WTC11 (cell line): ENCODE data around the gene KCNMA1. TPM values are rescaled to one million over a fixed set of nuclear protein-coding genes. Genes with fewer than 3 reads are reported as not detected.

Source experiments
- ATAC-seq: fragments of 200-7000 bp; cut with Tn5 transposase; 2 replicates; pipeline ENCODE4 v1.10.0; 2021; ENCODE audit warnings: mild to moderate bottlenecking, moderate library complexity
- CTCF ChIA-PET: fragments of 300-600 bp; sonication (Branson Sonifier 250); formaldehyde crosslinking; loops from one replicate; lab custom pipeline; 2021; ENCODE audit warnings: antibody characterized with exemption; lab: Charles Lee
- POLR2A ChIA-PET: fragments of 350-600 bp; sonication (Branson Sonifier 250); formaldehyde crosslinking; loops from one replicate; lab custom pipeline; 2021; ENCODE audit warnings: antibody characterized with exemption; lab: Charles Lee
- DNase-seq: peaks from one replicate; pipeline ENCODE4 v3.0.0; 2021; ENCODE audit warnings: low spot score
- H3K27ac Mint-ChIP-seq: 2 replicates; pipeline ENCODE4 v1.8.0; 2021; ENCODE audit warnings: mixed read lengths
- H3K27me3 Mint-ChIP-seq: 2 replicates; pipeline ENCODE4 v1.8.0; 2021; ENCODE audit warnings: low read depth, mild to moderate bottlenecking, moderate library complexity, mixed read lengths
- H3K36me3 Mint-ChIP-seq: 2 replicates; pipeline ENCODE4 v1.8.0; 2021; ENCODE audit warnings: mixed read lengths
- H3K4me1 Mint-ChIP-seq: 2 replicates; pipeline ENCODE4 v1.8.0; 2022; ENCODE audit warnings: mixed read lengths
- H3K4me3 Mint-ChIP-seq: 2 replicates; pipeline ENCODE4 v1.8.0; 2021; ENCODE audit warnings: mild to moderate bottlenecking, moderate library complexity, mixed read lengths
- H3K9me3 Mint-ChIP-seq: 2 replicates; pipeline ENCODE4 v1.8.0; 2021; ENCODE audit warnings: mixed read lengths
- ELF4 ChIP-seq: sonication (generic); formaldehyde crosslinking; IDR thresholded peaks from 2 replicates; pipeline ENCODE4 v1.8.1; 2022; ENCODE audit warnings: low read depth, mild to moderate bottlenecking, moderate library complexity, missing genetic modification reagents
- JUN ChIP-seq: sonication (generic); formaldehyde crosslinking; IDR thresholded peaks from 2 replicates; pipeline ENCODE4 v1.8.0; 2023; ENCODE audit warnings: mild to moderate bottlenecking, missing genetic modification reagents
- NR2C2 ChIP-seq: sonication (generic); formaldehyde crosslinking; IDR thresholded peaks from 2 replicates; pipeline ENCODE4 v1.8.0; 2022; ENCODE audit warnings: mild to moderate bottlenecking, missing genetic modification reagents
- RELA ChIP-seq: sonication (generic); formaldehyde crosslinking; IDR thresholded peaks from 2 replicates; pipeline ENCODE4 v1.8.1; 2022; ENCODE audit warnings: missing genetic modification reagents, mild to moderate bottlenecking, borderline replicate concordance
- SOX15 ChIP-seq: fragments of 250-450 bp; sonication (Bioruptor Pico); IDR thresholded peaks from 2 replicates; pipeline ENCODE4 v1.9.0; 2021; ENCODE audit warnings: mild to moderate bottlenecking
- TCF7 ChIP-seq: sonication (generic); formaldehyde crosslinking; IDR thresholded peaks from 2 replicates; pipeline ENCODE4 v1.8.0; 2022; ENCODE audit warnings: mild to moderate bottlenecking, low read depth, missing genetic modification reagents, moderate library complexity
- TEAD1 ChIP-seq: sonication (generic); formaldehyde crosslinking; IDR thresholded peaks from 2 replicates; pipeline ENCODE4 v1.8.0; 2022; ENCODE audit warnings: mild to moderate bottlenecking, missing genetic modification reagents
- ZNF121 ChIP-seq: sonication (generic); formaldehyde crosslinking; IDR thresholded peaks from 2 replicates; pipeline ENCODE4 v1.8.0; 2023; ENCODE audit warnings: missing genetic modification reagents
- ZNF317 ChIP-seq: sonication (generic); formaldehyde crosslinking; IDR thresholded peaks from 2 replicates; pipeline ENCODE4 v1.8.1; 2023; ENCODE audit warnings: low read depth, mild to moderate bottlenecking, moderate library complexity, missing genetic modification reagents, borderline replicate concordance
- total RNA-seq: library from RNA; stranded (reverse); gene quantifications from 3 replicates; pipeline ENCODE4 v1.2.3, GENCODE V29; 2021
- TF ChIP-seq, protein P1 (sequence below): fragments of 200-600 bp; IDR thresholded peaks from 2 replicates; pipeline ENCODE4 v1.8.0; 2022; ENCODE audit warnings: antibody characterized with exemption
- TF ChIP-seq, protein P2 (sequence below): sonication (generic); formaldehyde crosslinking; IDR thresholded peaks from 2 replicates; pipeline ENCODE4 v1.8.1; 2023; ENCODE audit warnings: mild to moderate bottlenecking, missing genetic modification reagents, borderline replicate concordance
- TF ChIP-seq, protein P3 (sequence below): sonication (generic); formaldehyde crosslinking; IDR thresholded peaks from 2 replicates; pipeline ENCODE4 v1.8.0; 2023; ENCODE audit warnings: missing genetic modification reagents
- TF ChIP-seq, protein P4 (sequence below): sonication (generic); formaldehyde crosslinking; conservative IDR thresholded peaks from 2 replicates; pipeline ENCODE4 v1.8.1; 2022; ENCODE audit warnings: mild to moderate bottlenecking, missing genetic modification reagents
- TF ChIP-seq, protein P5 (sequence below): sonication (generic); formaldehyde crosslinking; IDR thresholded peaks from 2 replicates; pipeline ENCODE4 v1.8.1; 2023; ENCODE audit warnings: mild to moderate bottlenecking, moderate library complexity, missing genetic modification reagents
- TF ChIP-seq, protein P6 (sequence below): fragments of 250-450 bp; sonication (Bioruptor Pico); IDR thresholded peaks from 2 replicates; pipeline ENCODE4 v2.1.2; 2022; ENCODE audit warnings: mild to moderate bottlenecking, moderate library complexity

Gene KCNMA1
- total RNA-seq, 1 experiment from 2014 or later: 7.3 TPM

DNA sequence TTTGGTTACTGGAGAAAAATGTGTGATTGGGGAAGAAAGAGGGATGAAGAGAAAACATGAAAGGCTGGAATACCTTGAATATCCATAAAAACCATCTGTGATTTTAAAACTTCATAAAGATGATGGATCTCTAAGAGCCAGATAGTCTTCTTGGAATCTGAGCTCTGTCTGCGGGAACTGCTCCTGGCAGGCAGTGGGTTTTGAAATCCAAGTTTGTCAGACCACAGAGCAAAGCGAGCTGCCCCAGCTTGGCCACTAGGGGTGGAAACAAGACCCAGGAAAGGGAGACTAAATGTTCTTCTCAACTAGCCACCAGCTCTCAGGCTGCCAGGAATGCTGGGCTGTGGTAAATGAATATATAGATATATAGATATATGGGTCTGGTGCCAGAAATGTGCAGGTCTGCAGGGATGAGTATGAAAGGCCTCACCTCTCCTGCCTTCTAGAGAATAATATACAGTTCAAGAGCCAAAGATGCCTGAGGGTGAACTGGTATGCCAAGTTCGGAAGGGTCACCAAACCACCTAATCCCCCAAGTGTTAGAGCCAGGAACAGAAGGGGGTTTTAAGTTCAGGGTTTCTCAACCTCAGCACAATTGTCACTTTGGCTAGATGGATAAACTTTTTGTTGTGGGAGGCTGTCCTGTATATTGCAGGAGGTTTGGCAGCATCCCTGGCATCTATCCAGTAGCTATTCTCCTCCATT, 208.8 kb downstream of the KCNMA1 start:
- TF ChIP-seq, protein P1, sequence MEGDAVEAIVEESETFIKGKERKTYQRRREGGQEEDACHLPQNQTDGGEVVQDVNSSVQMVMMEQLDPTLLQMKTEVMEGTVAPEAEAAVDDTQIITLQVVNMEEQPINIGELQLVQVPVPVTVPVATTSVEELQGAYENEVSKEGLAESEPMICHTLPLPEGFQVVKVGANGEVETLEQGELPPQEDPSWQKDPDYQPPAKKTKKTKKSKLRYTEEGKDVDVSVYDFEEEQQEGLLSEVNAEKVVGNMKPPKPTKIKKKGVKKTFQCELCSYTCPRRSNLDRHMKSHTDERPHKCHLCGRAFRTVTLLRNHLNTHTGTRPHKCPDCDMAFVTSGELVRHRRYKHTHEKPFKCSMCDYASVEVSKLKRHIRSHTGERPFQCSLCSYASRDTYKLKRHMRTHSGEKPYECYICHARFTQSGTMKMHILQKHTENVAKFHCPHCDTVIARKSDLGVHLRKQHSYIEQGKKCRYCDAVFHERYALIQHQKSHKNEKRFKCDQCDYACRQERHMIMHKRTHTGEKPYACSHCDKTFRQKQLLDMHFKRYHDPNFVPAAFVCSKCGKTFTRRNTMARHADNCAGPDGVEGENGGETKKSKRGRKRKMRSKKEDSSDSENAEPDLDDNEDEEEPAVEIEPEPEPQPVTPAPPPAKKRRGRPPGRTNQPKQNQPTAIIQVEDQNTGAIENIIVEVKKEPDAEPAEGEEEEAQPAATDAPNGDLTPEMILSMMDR: peak; percentile 33
- no peak for TF ChIP-seq TEAD1
- Mint-ChIP-seq H3K36me3 (no peaks in the 10 kb centered on the region), H3K27me3 (no peaks in the 10 kb centered on the region), H3K9me3 (no peaks in the 10 kb centered on the region), H3K4me1 (peaks cover 23% of the 10 kb centered on the region), H3K4me3 (no peak overlapping the region), H3K27ac (peak overlapping the region; percentile 0; the same call in 1 of the 2 replicates)
- POLR2A ChIA-PET: no interaction called here
- CTCF ChIA-PET: interaction anchor here (0.7 to 2.4 kb wide), 30 partner anchors 9 to 328 kb away, joined by 3 to 26 read pairs (median 5); no protein-coding TSS in a partner anchor
- ATAC-seq: peak; percentile 80
- peak; percentile 59 for DNase-seq

DNA sequence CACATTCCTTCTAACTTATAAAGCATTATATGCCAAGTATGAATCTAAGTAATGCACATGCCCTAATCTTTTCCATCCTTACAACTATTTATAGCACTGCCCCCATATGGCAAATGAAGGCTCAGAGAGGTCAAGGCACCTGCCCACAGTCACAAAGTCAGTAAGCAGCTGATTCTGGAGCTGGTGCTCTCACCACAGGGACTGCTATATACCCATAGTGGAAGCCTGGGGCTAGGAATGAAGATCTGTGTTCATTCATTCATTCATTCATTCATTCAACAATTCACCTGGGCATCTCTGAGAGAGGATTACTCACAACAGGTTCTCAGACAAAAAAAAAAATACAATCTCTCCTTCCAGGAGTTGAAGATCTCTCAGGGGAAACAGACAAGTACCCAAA, 213.4 kb downstream of the KCNMA1 start:
- Mint-ChIP-seq H3K4me1 (0 out of 2 replicates have a peak, but pooled peaks cover 3% of the 10 kb centered on the region), H3K36me3 (no peaks in the 10 kb centered on the region), H3K27ac (no peak overlapping the region), H3K9me3 (no peaks in the 10 kb centered on the region), H3K4me3 (no peak overlapping the region), H3K27me3 (no peaks in the 10 kb centered on the region)
- no peak for ATAC-seq
- ChIA-PET POLR2A (no interaction called here), CTCF (no interaction called here)
- no peak for DNase-seq
- no peak for TF ChIP-seq ZNF121 (CRISPR knock-in tag)
- TF ChIP-seq TCF7 (CRISPR knock-in tag): no peak
- TF ChIP-seq, protein P2, sequence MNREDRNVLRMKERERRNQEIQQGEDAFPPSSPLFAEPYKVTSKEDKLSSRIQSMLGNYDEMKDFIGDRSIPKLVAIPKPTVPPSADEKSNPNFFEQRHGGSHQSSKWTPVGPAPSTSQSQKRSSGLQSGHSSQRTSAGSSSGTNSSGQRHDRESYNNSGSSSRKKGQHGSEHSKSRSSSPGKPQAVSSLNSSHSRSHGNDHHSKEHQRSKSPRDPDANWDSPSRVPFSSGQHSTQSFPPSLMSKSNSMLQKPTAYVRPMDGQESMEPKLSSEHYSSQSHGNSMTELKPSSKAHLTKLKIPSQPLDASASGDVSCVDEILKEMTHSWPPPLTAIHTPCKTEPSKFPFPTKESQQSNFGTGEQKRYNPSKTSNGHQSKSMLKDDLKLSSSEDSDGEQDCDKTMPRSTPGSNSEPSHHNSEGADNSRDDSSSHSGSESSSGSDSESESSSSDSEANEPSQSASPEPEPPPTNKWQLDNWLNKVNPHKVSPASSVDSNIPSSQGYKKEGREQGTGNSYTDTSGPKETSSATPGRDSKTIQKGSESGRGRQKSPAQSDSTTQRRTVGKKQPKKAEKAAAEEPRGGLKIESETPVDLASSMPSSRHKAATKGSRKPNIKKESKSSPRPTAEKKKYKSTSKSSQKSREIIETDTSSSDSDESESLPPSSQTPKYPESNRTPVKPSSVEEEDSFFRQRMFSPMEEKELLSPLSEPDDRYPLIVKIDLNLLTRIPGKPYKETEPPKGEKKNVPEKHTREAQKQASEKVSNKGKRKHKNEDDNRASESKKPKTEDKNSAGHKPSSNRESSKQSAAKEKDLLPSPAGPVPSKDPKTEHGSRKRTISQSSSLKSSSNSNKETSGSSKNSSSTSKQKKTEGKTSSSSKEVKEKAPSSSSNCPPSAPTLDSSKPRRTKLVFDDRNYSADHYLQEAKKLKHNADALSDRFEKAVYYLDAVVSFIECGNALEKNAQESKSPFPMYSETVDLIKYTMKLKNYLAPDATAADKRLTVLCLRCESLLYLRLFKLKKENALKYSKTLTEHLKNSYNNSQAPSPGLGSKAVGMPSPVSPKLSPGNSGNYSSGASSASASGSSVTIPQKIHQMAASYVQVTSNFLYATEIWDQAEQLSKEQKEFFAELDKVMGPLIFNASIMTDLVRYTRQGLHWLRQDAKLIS: no peak
- TF ChIP-seq, protein P3, sequence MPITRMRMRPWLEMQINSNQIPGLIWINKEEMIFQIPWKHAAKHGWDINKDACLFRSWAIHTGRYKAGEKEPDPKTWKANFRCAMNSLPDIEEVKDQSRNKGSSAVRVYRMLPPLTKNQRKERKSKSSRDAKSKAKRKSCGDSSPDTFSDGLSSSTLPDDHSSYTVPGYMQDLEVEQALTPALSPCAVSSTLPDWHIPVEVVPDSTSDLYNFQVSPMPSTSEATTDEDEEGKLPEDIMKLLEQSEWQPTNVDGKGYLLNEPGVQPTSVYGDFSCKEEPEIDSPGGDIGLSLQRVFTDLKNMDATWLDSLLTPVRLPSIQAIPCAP: no peak
- TF ChIP-seq ZNF317 (CRISPR knock-in tag): no peak
- TF ChIP-seq, protein P4, sequence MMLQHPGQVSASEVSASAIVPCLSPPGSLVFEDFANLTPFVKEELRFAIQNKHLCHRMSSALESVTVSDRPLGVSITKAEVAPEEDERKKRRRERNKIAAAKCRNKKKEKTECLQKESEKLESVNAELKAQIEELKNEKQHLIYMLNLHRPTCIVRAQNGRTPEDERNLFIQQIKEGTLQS (CRISPR knock-in tag): no peak

DNA sequence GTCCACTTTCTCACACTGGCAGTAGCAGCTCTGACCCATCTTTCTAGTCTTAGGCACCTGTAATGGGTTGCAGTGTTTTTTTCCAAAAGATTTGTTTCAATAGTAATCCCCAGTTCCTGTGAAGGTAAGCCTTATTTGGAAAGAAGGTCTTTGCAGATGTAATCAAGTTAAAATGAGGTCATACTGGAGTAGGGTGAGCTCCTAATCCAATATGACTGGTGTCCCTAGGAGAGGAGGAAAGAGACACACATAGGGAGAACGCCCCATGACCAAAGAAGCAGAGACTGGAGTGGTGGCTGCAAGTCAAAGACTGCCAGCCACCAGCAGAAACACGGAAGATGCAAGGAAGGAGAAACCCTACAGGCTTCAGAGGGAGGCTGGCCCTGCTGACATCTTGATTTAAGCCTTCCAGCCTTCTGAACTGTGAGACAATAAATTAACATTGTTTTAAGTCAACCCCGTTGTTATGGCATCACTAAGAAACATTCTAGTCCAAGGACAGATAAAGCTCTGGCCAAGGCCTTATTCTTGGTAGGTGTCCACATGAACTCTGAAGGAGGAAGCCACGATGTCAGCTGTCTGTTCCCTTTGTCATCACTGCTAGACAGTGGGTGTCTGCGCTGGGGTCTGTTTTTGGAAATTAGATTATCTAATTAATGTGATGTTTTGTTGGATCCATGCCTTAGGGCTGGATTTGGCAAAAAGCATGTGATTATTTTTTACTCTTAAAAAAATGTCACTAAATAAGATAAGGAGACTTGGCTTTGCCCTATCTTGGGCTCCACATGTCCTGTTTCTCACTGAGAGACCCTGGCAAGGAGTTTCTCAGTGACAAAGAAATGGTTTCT, 214.9 kb downstream of the KCNMA1 start:
- Mint-ChIP-seq H3K27ac (no peak overlapping the region), H3K4me3 (no peak overlapping the region), H3K9me3 (no peaks in the 10 kb centered on the region), H3K27me3 (no peaks in the 10 kb centered on the region), H3K4me1 (no peaks in the 10 kb centered on the region), H3K36me3 (no peaks in the 10 kb centered on the region)
- no peak for TF ChIP-seq SOX15 (CRISPR knock-in tag)
- no peak for TF ChIP-seq NR2C2 (CRISPR knock-in tag)
- no peak for TF ChIP-seq ZNF121 (CRISPR knock-in tag)
- TF ChIP-seq RELA (CRISPR knock-in tag): no peak
- TF ChIP-seq, protein P5, sequence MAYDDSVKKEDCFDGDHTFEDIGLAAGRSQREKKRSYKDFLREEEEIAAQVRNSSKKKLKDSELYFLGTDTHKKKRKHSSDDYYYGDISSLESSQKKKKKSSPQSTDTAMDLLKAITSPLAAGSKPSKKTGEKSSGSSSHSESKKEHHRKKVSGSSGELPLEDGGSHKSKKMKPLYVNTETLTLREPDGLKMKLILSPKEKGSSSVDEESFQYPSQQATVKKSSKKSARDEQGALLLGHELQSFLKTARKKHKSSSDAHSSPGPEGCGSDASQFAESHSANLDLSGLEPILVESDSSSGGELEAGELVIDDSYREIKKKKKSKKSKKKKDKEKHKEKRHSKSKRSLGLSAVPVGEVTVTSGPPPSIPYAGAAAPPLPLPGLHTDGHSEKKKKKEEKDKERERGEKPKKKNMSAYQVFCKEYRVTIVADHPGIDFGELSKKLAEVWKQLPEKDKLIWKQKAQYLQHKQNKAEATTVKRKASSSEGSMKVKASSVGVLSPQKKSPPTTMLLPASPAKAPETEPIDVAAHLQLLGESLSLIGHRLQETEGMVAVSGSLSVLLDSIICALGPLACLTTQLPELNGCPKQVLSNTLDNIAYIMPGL (CRISPR knock-in tag): no peak
- TF ChIP-seq JUN: no peak
- TF ChIP-seq, protein P6, sequence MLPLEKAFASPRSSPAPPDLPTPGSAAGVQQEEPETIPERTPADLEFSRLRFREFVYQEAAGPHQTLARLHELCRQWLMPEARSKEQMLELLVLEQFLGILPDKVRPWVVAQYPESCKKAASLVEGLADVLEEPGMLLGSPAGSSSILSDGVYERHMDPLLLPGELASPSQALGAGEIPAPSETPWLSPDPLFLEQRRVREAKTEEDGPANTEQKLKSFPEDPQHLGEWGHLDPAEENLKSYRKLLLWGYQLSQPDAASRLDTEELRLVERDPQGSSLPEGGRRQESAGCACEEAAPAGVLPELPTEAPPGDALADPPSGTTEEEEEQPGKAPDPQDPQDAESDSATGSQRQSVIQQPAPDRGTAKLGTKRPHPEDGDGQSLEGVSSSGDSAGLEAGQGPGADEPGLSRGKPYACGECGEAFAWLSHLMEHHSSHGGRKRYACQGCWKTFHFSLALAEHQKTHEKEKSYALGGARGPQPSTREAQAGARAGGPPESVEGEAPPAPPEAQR: no peak
- no peak for TF ChIP-seq ELF4
- no peak for DNase-seq
- POLR2A ChIA-PET: no interaction called here
- no peak for ATAC-seq
- CTCF ChIA-PET: no interaction called here
